Neuron (in vitro differentiated cells): ENCODE results near the gene LRRC3.
"Not testable (repeated sequence)": the region's sequence is repeated elsewhere in the genome, so short reads cannot be mapped to it uniquely, and the experiment has no call there.

Experiments used
- H2AFZ ChIP-seq: one replicate; pipeline ENCODE4 v1.6.1; 2013; ENCODE audit warnings: low read depth, mild to moderate bottlenecking, inconsistent platforms, low read length, moderate library complexity
- H3K27me3 ChIP-seq: one replicate; pipeline ENCODE4 v1.6.1; 2013; ENCODE audit warnings: low read length; ENCODE audit not compliant: insufficient read depth
- H3K36me3 ChIP-seq: one replicate; pipeline ENCODE4 v1.6.1; 2013; ENCODE audit warnings: low read length; ENCODE audit not compliant: insufficient read depth
- H3K4me1 ChIP-seq: one replicate; pipeline ENCODE4 v1.6.1; 2013; ENCODE audit warnings: low read length; ENCODE audit not compliant: insufficient read depth
- H3K4me3 ChIP-seq: 2 replicates; pipeline ENCODE4 v1.5.1; 2013; ENCODE audit warnings: mild to moderate bottlenecking, low read length, moderate library complexity
- H3K9me3 ChIP-seq: one replicate; pipeline ENCODE4 v1.6.1; 2013; ENCODE audit warnings: low read length

Gene LRRC3, protein sequence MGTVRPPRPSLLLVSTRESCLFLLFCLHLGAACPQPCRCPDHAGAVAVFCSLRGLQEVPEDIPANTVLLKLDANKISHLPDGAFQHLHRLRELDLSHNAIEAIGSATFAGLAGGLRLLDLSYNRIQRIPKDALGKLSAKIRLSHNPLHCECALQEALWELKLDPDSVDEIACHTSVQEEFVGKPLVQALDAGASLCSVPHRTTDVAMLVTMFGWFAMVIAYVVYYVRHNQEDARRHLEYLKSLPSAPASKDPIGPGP

DNA sequence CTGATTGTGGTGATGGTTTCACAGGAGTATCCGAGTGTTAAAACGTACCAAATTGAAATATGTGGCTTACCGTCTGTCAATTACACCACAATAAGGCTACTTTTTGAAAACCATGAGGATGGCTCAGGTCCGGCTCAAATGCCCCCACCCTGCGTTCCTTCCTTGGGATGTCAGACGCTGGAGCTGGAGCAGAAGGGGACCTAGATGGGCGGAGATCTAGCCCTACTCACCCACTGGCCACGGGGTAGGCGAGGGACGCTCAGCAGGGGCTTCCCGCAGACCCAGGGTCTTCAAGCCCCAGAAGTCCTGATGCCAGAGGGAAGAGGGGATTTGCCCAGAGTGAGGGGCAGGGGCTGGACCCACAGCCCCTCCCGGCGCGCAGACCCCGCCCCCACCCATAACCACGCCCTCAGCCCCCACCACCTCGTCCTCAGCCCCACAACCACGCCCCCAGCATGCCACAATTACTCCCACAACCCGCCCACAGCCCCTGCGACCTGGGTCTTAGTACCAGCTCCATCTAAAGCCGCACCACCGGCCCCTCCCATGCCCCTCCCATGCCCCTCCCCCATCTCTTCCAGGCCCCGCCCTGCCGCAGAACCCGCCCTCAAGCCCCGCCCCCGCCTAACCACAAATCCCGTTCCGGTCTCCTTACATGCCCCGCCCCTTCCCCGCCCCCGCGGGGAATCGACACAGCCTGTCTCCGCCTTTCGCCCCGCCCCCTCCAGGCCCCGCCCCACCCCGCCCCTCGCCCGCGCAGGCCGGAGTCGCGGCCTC is at the start of gene LRRC3:
LRRC3 (plus strand) TSS at position 764 of the 777 bp plus-strand sequence. CDS start 1,135 bp downstream, outside the sequence.
- Histone ChIP-seq H3K4me3 (peak within 1 kb of the TSS; percentile 49), H2AFZ (peak within 1 kb of the TSS; percentile 69), H3K9me3 (peaks cover 2% of the 10 kb centered on the region), H3K4me1 (peaks cover 3% of the 10 kb centered on the region), H3K27me3 (no peaks in the 10 kb centered on the region), H3K36me3 (peaks cover 4% of the 10 kb centered on the region)

DNA sequence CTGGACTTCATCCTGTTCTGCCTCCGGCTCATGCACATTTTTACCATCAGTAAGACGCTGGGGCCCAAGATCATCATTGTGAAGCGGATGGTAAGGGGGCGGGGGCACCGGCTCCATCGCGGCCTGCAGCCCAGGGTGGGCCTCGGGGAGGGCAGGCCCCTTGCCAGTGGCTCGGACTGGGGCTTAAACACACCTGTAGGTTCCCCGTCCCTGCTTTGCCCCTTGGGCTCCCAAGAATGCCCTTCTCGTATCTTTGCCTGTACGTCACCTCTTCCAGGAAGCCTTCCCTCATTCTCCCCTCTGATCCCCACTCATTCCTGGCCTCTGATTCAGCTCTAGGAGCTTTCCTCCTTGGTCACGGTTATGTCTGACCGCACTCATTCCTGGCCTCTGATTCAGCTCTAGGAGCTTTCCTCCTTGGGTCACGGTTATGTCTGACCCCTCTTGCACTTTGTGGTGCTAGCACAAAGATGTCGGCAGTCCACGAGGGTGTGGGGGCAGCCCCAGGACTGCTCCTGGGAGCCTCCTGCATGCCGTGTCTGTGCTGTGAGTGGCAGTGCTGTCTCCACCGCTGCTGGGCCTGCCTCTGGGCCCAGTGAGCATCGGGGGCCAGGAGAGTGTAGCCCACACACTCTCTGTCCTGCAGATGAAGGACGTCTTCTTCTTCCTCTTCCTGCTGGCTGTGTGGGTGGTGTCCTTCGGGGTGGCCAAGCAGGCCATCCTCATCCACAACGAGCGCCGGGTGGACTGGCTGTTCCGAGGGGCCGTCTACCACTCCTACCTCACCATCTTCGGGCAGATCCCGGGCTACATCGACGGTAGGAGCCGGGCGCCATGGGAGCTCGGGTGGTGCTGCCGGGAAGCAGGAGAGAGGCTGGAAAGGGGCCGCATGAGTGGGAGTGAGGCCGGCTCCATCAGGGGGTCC is 49.1 kb upstream of the LRRC3 start:
- H3K4me1 ChIP-seq = no peaks in the 10 kb centered on the region
- no peak overlapping the region for H3K4me3 ChIP-seq
- no peaks in the 10 kb centered on the region for H3K36me3 ChIP-seq
- no peak overlapping the region for H2AFZ ChIP-seq
- no peaks in the 10 kb centered on the region for H3K9me3 ChIP-seq
- no peaks in the 10 kb centered on the region for H3K27me3 ChIP-seq

DNA sequence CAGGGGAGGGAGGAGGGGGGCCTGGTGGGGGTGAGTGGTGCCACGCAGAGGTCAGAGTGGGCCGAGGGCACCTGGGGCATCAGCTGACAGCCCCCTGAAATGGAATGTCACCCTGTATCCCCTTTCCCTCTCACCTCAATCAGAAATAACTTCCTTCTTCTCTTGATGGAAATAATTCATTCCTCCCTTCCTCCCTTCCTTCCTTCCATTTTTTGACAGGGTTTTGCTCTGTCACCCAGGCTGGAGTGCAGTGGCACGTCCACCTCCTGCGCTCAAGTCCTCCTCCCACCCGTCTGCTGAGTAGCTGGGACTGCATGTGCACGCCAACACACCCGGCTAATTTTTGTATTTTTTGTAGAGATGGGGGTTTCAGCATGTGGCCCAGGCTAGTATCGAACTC is 48.4 kb upstream of the LRRC3 start:
- Histone ChIP-seq H3K27me3 (no peaks in the 10 kb centered on the region), H3K4me3 (no peak overlapping the region), H3K4me1 (no peaks in the 10 kb centered on the region), H2AFZ (no peak overlapping the region), H3K36me3 (no peaks in the 10 kb centered on the region), H3K9me3 (no peaks in the 10 kb centered on the region)

DNA sequence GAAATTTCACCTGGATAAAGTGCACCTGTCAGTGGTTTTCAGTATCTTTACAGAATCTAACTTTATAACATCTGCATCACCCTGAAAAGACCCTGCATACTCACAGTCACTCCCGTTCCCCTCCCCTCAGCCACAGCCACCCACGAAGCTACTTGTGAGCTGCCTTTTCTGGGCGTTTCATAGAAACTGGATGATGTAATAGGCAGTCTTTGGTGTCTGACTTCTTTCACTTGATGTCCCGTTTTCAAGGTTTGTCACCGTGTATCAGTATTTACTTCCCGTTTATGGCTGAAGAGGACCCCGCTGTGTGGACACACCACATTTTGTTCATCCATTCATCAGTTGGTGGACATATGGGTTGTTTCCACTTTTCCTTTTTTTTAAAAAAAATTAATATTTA is 47.8 kb upstream of the LRRC3 start:
- Histone ChIP-seq H3K4me1 (no peaks in the 10 kb centered on the region), H3K27me3 (no peaks in the 10 kb centered on the region), H3K9me3 (no peaks in the 10 kb centered on the region), H2AFZ (no peak overlapping the region), H3K4me3 (no peak overlapping the region), H3K36me3 (no peaks in the 10 kb centered on the region)

DNA sequence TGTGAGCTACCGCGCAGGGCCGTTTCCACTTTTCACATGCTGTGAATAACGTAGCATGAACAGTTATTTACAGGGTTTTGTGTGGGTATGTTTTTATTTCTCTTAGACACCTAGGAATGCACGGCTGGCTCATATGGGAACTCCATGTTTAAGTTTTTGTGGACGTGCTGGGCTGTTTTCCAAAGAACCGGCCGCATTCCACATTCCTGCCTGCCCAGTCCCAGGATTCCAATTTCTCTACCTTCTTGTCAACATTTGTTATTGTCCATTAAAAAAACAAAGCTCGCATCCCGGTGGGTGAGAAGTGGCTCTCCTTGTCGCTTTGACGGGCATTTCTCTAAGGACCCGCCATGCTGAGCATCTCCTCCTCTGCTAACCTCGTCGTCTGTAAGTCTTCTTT is 47.1 kb upstream of the LRRC3 start:
- Histone ChIP-seq H3K4me1 (no peaks in the 10 kb centered on the region), H3K36me3 (no peaks in the 10 kb centered on the region), H3K4me3 (no peak overlapping the region), H3K9me3 (no peaks in the 10 kb centered on the region), H2AFZ (no peak overlapping the region), H3K27me3 (no peaks in the 10 kb centered on the region)

DNA sequence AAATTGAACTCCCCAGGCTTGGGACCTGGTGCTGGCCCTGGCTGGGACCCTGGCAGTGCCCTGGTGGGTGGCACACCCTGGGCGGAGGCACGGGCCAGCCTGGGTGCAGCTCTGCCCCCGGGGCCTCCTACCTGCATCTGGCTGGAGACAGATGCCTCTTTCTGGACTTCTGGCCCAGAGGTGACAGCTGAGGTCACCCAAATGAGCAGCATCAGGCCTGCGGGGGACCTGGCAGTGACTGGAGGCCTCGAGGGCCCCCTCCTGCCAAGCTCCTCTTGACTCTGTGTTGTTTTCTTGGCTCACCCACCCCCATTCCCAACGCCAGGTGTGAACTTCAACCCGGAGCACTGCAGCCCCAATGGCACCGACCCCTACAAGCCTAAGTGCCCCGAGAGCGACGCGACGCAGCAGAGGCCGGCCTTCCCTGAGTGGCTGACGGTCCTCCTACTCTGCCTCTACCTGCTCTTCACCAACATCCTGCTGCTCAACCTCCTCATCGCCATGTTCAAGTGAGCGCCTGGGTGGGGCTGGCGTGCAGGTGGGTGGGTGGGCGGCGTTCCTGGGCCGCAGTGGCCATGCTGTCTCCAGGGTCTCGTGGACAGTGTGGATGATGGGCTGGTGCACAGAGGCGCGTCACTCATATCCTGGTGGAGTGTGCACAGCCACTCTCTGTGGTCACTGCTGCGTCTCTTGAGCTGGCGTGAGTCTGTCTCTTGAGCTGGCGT is 41.6 kb upstream of the LRRC3 start:
- peaks cover 6% of the 10 kb centered on the region for H3K27me3 ChIP-seq
- H3K4me1 ChIP-seq = no peaks in the 10 kb centered on the region
- H3K9me3 ChIP-seq = peaks cover under 1% of the 10 kb centered on the region
- no peak overlapping the region for H3K4me3 ChIP-seq
- H2AFZ ChIP-seq = no peak overlapping the region
- no peaks in the 10 kb centered on the region for H3K36me3 ChIP-seq

DNA sequence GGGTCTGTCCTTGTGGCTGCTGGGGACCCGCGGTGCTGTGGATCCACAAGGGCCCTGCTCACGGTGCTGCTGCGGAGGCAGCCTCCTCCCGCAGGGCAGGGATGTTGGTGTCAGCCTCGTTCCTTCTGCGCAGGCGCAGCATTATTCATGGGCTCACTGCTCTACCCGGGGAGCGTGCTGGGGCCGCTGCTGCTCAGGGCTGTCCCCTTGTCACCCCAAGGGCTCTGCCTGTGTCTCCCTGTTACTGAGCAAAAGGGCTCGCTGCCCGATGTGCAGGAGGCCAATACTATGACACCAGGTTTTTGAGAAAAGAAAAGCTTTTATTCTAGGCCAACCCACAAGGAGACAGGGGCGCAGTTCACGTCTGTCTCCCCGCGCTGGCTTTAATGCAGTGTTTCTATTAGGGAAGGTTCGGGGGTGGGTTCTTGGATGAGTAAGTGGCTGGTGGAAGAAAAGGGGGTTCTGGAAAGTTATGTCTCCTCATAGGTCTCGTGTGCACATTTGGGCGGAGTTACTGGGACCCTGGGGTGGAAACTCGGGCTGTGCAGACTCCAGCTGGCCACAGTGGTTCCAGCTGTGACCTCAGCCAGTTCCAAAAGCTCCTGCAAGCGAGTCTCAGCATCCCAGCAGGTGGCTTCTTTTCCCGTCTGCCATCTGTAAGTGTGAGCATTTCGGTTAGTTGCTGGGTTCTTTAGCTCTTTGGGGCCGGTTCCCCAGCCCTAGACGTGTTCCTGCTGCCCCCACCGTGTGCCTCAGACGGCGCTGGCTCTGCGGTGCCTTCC is 40.8 kb upstream of the LRRC3 start:
- no peak overlapping the region for H3K4me3 ChIP-seq
- peaks cover 6% of the 10 kb centered on the region for H3K27me3 ChIP-seq

DNA sequence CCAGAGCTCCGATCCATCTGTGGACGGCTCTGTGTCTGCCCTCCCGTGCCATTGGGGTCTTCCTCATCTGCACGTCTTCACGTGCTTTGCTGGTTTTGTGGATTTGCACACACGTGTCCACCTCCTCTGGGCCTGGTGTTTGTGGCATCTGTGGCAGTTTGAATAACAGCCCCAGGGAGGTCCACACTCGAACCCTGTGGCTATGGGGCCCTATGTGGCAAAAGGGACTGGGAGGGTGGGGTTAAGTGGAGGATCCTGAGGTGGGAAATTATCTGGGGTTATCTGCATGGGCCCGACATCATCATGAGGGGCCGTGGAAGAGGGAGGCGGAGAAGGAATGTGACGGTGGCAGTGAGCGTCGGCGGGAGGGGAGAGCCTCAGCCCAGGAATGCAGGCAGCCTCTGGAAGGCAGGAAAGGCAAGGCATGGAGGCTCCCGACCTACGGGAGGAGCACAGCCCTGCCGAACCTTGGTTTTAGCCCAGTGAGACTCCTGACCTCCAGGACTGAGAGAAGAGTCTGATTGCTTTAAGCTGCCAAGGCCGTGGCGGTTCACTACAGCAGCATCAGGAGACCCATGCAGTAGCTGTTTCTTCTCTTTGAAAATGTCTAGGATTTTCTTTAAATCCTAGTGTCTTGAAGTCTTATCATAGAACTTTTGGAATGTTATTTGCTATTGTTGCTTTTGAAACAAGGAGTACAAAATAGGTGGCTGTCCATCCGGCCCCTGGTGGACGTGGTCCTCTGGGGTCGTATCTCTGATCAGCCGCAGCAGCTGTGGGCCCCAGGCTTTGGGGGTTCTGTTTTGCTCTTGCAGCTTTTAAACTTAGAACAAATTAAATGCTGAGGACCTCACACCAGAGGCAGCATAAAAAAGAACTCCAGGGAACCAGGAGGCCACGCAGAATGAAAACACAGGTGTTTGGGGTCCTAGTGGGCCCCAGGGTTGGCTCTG is 40.0 kb upstream of the LRRC3 start:
- Histone ChIP-seq H3K4me3 (no peak overlapping the region), H2AFZ (no peak overlapping the region), H3K36me3 (no peaks in the 10 kb centered on the region)

More for the DNA sequence above, 40.8 kb upstream of the LRRC3 start:
- Histone ChIP-seq H3K4me1 (no peaks in the 10 kb centered on the region), H3K36me3 (no peaks in the 10 kb centered on the region), H2AFZ (no peak overlapping the region), H3K9me3 (peaks cover 5% of the 10 kb centered on the region)

DNA sequence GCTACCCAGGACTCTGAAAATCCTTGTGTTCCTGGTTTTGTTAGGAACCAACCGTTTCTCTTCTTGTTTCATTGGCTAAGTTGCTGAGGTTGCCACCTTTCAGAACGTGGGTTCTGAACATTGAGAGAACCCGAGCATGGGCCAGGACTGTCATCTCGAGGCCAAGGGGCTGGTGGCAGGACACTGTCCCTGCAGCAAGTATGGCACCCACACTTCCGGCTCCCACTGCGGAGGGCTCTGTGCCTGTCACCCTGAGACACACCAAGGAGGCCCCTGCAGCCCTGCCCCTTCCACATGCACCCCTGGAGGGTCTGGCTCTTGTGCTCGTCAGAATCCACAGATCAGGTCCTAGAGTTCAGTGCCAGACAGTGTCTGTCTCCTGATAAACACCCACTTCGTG is 39.1 kb upstream of the LRRC3 start:
- H3K4me3 ChIP-seq = no peak overlapping the region
- H3K9me3 ChIP-seq = peaks cover 8% of the 10 kb centered on the region
- no peaks in the 10 kb centered on the region for H3K36me3 ChIP-seq
- peaks cover 6% of the 10 kb centered on the region for H3K27me3 ChIP-seq
- no peak overlapping the region for H2AFZ ChIP-seq
- H3K4me1 ChIP-seq = no peaks in the 10 kb centered on the region

More for the DNA sequence above, 40.0 kb upstream of the LRRC3 start:
- H3K27me3 ChIP-seq = peaks cover 6% of the 10 kb centered on the region
- peaks cover 8% of the 10 kb centered on the region for H3K9me3 ChIP-seq
- no peaks in the 10 kb centered on the region for H3K4me1 ChIP-seq

DNA sequence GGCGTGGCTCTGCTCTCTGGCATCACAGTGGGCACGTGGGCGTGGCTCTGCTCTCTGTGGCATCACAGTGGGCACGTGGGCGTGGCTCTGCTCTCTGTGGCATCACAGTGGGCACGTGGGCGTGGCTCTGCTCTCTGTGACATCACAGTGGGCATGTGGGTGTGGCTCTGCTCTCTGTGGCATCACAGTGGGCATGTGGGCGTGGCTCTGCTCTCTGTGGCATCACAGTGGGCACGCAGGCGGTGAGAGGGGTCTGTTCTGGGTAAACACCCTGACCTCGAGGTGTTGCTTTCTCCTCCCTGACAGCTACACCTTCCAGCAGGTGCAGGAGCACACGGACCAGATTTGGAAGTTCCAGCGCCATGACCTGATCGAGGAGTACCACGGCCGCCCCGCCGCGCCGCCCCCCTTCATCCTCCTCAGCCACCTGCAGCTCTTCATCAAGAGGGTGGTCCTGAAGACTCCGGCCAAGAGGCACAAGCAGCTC is 37.6 kb upstream of the LRRC3 start:
- not testable (repeated sequence) for H3K9me3 ChIP-seq, H2AFZ ChIP-seq, H3K4me3 ChIP-seq, H3K4me1 ChIP-seq, H3K36me3 ChIP-seq, H3K27me3 ChIP-seq
